Hepatocyte (in vitro differentiated cells): Measurements from ENCODE around the gene HS1BP3.

Experiments
- EZH2 ChIP-seq: fragments of 200-600 bp; sonication (generic); IDR thresholded peaks from 2 replicates; pipeline ENCODE4 v1.6.1; 2016; ENCODE audit warnings: antibody characterized with exemption, mild to moderate bottlenecking, borderline replicate concordance
- TF ChIP-seq, protein P1 (sequence below): fragments of 200-600 bp; sonication (generic); IDR thresholded peaks from 2 replicates; pipeline ENCODE4 v1.5.1; 2016; ENCODE audit warnings: antibody characterized with exemption, mild to moderate bottlenecking; ENCODE audit not compliant: poor library complexity

DNA sequence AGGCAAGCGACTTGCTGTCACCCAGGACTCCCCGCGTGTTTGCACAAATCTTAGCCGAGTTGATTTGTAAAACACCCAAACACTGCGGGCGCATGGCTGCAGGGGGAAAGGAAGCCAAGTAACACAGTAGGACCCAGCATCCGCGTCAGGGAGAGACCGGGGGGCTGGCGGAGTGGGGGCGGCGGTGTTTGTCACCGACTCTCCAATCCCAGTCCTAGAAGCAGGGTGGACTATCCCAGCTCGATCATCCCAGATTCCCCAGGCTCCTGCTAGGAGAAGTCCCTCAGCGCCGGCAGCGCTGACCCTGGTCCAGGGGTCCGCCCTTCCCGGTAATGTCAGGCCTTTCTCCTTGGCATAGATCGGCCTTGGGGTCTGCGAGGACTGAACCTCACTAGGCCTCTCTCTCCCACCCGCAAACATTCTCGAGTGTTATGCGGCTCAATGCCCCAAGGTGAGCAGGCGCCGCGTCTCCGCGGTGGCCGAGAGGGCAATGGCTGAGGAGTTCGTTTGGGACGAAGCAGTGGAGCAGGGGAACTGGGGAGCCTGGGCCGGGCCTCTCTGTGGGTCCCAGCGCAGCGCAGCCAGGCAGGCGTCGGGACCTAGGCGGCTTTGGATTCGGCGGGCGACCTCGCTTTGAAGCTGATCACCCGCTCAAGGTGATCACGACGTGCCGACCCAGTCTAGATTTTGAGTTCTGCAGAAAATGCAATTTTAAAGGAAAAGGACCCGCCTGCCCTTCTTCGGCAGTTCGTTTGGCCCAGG, 14.5 kb upstream of the HS1BP3 start:
- TF ChIP-seq, protein P1, sequence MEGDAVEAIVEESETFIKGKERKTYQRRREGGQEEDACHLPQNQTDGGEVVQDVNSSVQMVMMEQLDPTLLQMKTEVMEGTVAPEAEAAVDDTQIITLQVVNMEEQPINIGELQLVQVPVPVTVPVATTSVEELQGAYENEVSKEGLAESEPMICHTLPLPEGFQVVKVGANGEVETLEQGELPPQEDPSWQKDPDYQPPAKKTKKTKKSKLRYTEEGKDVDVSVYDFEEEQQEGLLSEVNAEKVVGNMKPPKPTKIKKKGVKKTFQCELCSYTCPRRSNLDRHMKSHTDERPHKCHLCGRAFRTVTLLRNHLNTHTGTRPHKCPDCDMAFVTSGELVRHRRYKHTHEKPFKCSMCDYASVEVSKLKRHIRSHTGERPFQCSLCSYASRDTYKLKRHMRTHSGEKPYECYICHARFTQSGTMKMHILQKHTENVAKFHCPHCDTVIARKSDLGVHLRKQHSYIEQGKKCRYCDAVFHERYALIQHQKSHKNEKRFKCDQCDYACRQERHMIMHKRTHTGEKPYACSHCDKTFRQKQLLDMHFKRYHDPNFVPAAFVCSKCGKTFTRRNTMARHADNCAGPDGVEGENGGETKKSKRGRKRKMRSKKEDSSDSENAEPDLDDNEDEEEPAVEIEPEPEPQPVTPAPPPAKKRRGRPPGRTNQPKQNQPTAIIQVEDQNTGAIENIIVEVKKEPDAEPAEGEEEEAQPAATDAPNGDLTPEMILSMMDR: no peak
- TF ChIP-seq EZH2: peak; percentile 26
